ENCODE measurements around the gene DCLK1.

DNA sequence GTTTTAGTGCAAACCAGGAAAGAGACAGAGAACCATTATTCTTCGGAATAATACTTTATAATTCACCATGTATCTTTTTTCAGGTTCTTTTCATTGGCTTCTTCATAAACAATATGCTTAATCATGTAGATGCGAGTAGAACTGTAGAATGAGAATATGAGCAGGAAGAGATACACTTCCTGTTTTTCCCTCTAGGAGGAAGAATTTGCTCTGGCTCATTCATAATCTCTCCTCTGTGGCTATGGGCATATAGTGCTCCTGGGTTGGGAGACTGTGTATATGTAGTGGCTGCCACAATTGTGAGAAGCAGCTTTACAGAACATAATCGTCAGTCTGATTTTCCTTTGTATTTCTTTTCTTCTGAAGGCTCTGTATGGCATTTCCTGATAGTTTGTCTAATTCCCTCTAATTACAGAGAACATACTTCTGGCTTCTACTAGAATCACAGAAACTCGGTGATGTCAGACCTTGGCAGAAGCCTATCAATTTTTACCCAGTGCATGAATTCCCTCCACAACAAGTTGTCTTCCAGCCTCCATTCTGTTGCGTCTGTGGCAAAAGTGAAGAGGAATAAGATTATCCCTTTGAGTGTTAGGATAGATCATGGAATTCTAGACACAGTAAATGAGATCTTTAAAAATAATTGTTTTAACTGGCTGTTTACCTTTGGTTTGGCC, 2.9 kb upstream of the DCLK1 start:
- TF ChIP-seq, protein P1, sequence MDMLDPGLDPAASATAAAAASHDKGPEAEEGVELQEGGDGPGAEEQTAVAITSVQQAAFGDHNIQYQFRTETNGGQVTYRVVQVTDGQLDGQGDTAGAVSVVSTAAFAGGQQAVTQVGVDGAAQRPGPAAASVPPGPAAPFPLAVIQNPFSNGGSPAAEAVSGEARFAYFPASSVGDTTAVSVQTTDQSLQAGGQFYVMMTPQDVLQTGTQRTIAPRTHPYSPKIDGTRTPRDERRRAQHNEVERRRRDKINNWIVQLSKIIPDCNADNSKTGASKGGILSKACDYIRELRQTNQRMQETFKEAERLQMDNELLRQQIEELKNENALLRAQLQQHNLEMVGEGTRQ (IDR thresholded peaks at IDR 0.05; ENCODE audit: borderline replicate concordance, low read depth, low read length): no peak
- no peak for TF ChIP-seq GABPA (IDR thresholded peaks at IDR 0.05; ENCODE audit: low read depth)
- no peak for TF ChIP-seq CHD1 (IDR thresholded peaks at IDR 0.05; ENCODE audit: low read depth, low read length)
- no peak for TF ChIP-seq ZNF274 (IDR thresholded peaks at IDR 0.05; ENCODE audit: insufficient read depth, insufficient read length)
- TF ChIP-seq POLR2A (IDR thresholded peaks at IDR 0.05; ENCODE audit: low read depth, low read length): no peak
- TF ChIP-seq POLR2AphosphoS2 (IDR thresholded peaks at IDR 0.05; ENCODE audit: low read depth, low read length): no peak
- TF ChIP-seq POLR2AphosphoS5 (IDR thresholded peaks at IDR 0.05; ENCODE audit: low read length): no peak
- TF ChIP-seq CREB1 (IDR thresholded peaks at IDR 0.05; ENCODE audit: low read depth): no peak
- no peak for TF ChIP-seq SMAD1 (IDR thresholded peaks at IDR 0.05; ENCODE audit: low read depth, partially characterized antibody)
- no peak for TF ChIP-seq TAF1 (IDR thresholded peaks at IDR 0.05; ENCODE audit: borderline replicate concordance, low read depth, low read length)
- TF ChIP-seq ZZZ3 (IDR thresholded peaks at IDR 0.05; ENCODE audit: control insufficient read depth, insufficient read length, low read depth): no peak
